ENCODE results near the gene PSORS1C2.

Gene PSORS1C2

DNA sequence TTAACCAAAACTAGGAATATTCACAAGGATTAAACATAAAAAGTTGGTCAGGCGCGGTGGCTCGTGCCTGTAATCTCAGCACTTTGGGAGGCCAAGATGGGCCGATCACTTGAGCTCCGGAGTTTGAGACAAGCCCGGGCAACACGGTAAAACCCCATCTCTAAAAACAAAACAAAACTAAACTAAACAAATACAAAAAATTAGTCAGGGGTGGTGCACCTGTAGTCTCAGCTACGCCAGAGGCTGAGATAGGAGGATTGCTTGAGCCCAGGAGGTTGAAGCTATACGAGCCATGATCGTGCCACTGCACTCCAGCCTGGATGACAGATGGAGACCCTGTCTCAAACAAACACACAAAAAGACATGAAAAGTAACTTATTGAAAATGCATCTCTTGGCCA lies 3.2 kb downstream of the PSORS1C2 start:
- DNase-seq: no peak

DNA sequence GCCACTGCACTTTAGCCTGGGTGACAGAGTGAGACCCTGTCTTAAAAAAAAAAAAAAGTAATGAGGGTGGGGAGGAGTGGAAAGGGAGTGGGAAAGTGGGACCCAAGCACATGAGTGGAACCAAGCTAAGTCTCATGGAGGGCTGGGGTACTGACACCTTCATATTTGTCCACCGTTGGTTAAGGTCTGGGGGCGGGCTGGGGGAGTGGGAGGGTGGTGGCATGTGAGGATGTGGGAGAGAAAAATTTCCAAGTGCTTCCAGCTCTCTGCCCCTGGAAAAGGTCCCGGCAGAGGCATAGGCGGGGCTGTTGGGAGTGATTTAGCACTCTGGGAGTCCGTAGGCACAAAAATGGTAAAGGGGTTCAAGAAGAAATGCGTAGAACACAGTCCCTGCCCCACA lies 6.1 kb downstream of the PSORS1C2 start:
- no peak for DNase-seq

DNA sequence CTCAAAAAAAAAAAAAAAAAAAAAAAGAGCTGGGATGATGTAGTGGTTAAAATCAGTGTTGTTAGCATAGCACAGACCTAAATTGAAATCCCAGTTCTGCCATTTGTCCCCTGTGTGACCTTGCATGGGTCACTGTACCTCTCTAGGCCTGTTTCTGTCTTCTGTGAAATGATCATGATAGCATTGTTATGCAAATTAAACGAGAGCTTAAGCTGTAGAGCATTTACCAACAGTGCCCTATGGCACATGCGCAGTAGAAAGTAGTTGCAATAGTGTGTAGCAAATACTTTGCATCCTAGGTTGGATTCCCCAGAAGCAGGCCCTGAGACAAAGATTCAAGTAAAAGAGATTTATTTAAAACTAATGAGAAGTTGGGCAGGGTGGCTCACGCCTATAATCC lies 7.3 kb downstream of the PSORS1C2 start:
- no peak for DNase-seq

DNA sequence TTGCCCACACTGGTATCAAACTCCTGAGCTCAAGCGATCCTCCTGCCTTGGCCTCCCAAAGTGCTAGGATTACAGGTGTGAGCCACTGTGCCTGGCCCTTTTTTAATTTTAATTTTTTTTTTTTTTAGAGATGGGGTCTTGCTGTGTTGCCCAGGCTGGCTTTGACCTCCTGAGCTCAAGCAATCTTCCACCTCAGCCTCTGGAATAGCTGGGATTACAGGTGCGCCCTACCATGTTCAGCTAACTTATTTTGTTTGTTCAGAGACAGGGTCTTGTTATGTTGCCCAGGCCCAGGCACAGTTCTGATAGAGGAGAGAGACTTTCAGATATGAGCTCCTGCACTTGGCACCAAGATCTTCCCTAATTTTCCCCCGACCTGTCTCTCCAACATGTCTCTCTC lies 8.1 kb downstream of the PSORS1C2 start:
- no peak for DNase-seq

DNA sequence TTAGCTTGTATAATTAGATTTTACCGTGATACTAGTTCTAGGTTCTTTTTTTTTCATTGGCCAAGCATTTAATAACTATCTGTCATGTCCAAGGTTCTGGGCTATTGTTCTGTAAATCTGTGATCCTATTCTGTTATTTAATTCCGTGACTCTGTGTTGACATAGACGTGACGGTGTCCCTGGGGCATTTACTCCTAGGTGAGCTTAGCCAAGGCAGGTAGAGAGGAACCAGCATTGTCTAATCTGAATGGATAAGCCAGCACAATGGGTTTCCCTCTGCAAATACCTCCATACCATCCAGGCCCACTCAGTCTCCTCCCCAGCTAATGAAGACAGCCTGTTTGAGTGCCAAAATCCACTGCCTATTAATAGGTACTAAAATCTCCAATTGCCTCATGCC lies 9.7 kb downstream of the PSORS1C2 start:
- DNase-seq: no peak

DNA sequence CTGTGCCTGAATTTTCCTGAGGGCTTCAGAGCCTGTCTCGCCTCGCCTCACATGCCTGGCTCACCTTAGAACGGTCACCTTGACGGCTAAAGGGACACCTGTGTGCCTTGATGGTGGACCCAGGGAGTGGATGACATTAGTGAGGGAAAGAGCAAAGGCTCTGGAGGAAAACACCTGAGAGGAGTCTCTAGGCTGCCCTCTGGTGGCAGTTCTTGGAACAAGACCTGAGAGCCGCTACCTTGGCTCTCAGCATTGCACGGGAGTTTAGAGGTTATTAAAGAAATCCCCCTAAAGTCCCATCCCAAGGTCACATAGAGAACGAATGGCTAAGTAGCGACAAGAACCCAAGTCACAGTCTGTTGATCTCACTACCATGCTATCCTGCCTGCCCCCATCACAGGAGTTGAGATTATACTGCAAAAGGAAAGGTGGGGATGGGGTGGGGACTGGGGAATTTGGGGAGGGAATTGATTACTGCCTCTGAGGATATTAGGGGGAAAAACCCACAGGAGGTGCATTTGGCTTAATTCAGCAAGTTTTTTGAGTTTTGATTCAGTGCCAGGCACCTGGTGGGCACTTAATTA lies 10.7 kb downstream of the PSORS1C2 start:
- no peak for DNase-seq

DNA sequence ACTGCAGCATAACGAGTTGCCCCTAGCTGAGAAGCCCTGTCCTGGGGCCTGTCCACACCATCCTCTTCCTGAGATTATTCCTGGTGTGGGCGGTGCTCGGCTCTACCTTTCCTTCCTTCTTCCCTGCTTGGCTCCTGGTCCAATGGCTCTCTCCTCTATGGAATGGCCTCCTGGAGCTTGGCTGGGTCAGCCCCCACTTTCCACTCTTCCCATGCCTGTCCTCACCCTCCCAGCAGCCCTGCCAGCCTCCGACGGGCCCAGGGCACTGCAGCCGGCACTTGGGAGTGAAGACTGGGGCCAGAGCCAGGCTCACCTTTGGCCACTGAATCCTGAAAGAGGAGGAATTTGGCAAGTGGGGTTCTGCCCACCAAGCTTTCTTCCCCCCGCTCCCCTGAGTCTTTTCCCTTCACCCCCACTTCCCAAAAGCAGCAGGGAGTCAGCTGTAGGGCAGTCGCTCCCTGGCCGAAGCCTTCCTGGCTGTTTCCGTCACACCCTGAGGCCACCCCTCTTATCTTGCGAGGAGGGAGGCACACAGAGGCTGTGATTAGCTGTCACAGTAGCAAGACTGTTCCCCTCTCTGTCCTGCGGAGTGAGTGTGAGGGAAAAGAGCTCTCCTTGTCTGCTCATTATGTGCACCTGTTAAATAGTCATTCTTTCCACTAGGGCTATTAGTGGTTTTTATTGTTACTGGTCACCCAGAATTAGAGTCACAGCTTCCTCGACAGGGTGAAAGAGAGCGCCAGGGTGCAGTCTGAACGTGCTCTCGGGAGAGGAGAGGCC lies 12.3 kb downstream of the PSORS1C2 start:
- no peak for DNase-seq

DNA sequence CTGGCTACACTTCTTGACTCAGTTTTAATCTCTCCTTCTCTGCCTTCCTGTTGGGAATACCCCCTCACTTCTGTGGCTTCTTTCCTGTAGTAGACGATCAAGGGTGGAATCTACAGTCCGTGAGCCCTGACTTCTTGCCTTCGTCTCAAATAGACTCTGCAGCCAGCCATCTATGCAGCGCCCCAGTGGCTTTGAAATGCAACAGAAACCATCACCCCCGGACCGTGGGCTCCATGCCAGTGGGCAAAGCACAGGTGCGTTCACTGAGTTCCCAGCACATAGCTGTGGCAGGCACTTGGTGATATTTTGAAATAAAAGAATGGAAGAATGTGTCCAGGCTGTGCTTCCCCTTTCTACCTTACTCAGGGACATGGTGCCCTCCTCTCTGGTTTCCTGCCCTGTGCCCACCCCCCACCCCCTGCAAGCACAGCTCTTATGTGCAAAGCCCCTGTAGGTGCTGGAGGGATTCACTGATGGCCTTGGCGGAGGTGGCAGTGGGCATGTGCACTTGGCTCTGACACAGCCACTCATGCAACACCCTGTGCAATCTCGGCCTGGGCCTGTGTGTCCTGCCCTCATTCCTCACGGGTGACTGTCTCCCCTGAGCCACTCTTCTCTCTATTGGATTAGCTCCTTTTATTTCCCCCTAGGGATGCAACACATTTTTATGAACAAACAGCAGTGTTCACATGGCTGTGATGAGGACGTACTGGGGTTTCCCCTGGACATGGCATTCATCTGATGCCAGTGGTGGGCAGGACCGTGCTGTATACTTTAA lies 13.1 kb downstream of the PSORS1C2 start:
- no peak for DNase-seq

DNA sequence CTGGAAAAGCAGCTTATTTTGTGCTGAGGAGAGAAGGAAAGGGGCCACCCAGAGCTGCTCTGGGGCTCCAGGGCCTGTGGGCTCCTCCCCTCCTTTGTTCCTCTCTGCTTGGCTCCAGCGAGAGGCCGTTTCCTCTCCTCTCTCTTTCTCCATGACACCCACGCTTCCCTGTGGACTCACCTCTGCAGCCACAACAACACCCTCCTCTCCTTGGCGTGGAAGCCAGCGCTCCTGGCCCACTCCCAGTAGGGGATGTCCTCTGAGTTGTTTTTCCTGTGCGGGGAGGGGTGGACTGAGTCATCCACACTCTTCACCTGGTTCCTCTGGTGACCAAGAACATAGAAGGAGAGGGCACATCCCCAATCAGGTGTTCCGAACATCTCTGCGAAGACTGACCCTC lies 13.7 kb downstream of the PSORS1C2 start:
- DNase-seq: no peak

DNA sequence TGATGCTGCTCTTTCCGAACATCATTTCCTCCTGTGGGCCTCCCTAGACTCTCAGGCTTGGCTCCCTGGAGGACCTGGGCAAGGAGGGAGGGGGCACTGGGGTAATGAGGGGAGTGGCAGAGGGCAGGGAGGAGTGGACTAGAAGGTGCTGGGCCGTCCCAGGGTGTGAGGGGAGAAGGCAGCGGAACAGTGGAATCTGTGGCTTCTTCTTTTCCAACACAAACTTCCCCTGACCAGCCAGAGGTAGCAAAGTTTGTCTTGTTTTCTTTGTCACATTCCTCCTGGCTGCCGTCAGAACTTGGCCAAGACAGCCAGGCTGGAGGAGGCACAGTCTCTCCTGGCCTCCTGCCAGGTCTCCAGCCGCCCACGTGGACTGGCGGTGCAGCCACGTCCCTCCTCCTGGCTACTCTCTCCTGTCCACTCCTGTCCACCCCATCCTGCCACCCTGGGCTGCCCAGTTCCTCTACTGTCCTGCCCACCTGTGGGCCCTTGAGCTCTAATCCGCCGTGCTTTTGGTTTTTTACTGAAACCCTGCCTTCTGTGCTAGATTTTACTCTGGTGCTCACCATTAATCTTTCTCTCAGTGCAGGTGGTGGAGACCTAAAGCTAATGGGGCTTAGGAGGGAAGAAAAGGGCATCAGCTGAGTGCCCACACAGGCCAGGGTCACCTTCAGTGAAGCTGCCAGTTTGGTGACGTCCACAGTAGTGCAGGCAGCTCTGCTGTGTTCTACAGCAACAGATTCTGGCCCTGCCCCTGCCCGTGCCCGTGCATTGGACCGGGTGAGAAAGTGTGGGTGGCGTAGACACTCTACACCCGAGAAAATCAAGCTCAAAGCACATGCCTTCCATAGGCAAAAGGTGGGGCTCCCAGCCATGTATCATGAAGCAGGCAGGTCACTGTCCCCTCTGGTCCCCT lies 15.8 kb downstream of the PSORS1C2 start:
- DNase-seq: no peak

DNA sequence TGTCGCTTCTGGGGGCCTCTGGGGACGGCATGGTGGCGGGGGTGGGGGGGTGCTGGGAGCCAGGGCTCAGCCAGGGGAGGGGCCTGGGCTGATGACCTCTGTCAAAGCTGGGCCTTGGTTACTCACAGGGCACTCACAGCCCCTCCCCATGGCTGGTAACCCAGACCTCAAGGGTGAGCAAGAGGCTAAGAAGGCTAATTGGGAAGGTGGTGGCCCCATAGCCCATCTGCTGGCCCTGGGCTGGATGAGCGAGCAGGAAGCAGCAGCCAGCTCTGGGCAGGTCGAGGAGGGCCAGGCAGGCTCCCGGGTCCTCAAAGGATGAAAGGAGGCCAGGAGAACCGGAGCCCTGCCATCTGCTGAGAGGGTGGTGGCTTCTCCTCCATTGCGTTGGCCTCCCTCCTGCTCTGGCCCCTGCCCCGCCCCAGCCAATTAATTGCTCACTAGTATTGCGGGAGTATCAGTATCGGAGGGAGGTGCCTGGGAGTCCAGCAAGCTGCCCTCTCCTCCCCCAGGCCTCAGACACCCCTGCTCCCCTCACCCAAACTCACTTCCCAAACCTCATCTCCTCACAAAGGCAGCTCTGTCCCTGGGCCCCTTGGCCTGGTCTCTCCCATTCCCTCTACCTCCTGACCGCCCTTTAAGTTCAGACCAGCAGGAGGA lies 17.6 kb downstream of the PSORS1C2 start:
- no peak for DNase-seq

DNA sequence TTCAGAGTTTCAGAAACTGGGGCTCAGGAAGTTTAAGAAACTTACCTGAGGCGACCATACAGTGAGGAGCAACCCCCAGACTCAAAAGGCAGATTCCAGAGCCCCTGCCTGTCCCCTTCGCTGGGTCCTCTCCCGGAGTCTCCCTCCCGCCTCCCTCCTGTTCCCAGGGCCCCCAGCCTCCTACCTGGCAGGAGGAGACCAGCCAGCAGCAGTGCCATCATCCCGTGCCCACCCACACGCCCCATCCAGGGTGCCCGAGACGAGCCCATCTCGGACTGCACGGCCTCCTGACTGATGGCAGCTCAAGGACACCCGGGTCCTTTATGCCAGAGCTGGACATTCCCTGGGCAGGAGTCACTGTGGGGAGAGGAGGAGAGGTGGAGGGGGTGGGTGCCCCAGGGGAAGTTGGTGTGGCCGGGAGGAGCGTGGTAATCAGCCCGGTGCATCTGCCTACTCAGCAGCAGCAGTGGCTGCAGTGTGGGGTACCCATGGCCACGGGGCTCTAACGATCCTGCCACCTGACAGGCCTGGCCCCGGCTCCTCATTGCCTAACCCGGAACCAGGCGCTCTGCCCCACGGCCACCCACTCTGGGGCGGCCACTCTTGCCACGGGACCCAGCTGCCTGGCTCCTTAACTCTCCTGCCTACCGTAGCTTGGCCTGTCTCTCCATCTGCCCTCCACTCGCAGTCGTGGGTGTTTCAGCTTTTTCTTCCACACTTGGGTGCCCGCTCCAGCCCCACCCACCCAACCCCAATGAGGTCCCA lies 18.5 kb downstream of the PSORS1C2 start, which contains the start of gene CDSN:
TSS of gene CDSN (minus strand) at position 296 of the 765 bp plus-strand sequence. CDS start at position 269, 27 bp downstream.
- DNase-seq: no peak

DNA sequence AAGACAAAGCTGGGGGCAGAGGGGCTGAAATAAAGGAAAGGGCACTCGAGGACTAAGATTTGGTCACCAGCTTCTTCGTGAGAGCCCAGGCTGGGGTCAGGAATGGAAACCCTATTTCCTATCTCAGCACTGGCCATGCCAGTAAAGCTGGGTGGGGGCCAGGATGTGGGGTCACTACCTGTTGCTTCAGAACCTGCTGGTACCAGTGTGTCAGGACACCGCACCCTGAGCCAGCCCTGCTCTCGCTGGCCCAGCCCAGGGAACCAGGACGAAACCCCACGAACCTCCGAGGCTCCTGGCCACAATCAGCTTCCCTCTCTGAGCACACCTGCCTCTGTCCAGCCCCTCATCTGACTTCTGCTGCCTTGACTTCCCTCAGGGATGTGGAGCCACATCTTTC lies 20.7 kb downstream of the PSORS1C2 start:
- DNase-seq: no peak

DNA sequence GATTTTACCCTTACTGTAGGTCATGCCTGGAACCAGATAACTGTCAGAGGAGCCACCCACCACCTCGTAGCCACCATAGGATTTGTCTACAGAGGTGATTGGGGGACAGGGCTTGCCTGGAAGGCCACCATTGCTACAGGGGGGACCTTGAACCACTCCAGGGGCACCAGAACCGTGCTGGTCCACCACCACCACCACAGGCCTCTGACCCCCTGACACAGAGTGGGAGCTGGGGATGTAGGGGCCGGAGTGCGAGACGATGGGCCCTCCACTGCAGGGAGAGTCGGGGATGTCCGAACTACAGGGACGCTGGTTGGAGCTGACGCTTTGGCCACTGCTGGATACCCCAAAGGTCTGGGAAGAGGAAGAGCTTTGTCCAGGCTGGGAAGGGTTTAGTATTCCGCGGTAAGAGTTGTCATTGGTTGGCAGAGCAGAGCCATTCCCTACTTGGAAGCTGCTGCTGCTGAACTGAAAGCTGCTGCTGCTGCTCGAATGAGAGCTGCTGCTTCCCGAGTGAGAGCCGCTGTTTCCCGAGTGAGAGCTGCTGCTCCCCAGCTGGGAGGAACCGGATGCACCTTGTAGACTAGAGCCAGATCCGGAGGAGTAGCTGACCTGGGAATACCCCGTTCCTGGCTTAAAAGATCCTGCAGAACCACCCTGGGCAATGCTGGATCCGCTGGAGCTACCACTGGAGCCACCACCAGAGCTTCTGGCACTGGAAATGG lies 22.0 kb downstream of the PSORS1C2 start:
- no peak for DNase-seq

DNA sequence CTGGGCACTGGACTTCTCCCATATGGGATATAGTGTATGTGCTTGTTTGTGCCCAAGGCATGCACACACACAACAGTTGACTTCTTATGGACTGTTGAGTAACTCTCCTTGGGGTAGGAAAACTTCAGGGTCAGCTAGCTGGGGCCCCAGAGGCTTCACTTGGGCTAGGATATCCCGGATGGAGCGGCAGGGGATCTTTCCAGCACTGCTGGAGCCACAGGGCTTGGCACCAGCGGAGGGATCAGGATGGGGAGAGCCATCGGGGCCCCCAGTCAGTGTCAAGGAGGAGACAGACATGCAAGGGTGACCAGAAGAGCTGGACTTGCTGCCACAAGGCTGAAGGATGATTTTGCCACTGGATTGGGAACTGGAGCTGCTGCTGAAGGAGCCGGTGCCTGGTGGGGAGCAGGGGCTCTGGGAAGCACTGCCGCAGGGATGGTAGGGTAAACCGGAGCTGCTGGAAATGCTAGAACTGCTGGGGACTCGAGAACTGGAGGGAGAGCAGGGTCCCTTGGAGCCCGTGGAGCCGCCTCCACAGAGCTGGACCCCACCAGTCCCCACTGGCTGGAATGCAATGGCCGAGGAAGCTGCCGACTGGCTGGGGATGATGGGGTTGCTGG lies 22.8 kb downstream of the PSORS1C2 start:
- no peak for DNase-seq

DNA sequence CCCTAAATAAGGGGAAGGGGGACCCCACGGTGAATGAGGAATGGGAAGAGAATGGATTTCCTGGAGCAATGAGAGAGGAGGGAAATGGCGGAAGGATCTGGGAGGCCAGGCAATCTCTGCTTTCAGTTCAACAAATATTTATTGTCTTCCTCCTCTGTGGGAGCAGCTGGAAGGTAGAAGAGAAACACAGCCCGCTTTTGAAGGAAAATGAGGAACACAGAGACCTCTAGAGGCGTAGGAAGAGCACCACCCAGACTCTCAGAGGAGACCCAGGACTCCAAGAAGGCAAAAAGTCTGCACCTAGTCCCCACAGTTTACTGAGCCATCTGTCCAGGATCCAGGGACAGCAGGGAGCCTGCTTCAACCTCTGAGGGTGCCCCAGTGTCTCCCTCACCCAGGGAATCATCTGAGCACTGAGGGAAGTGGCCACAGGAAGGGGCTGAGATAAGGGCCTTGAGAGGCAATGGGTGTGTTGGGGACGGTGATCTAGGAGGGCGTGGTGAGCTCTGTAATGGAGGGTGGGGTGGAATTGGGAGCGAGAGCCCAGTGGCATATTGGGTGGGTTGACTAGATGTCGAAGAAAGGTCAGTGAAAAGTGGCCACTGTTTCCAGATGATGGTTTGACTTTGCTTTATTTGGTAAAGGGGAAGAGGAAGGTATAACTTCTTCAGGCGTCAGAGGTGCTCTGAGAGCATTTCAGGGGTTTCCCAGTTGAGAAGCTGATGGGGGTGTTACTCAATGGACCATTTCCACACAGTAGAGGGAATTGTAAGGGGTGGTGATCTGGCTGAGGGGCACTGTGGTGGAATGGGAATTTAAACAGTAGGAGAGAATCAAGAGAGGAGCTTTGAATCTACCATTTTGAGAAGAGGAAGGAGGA lies 23.7 kb downstream of the PSORS1C2 start:
- DNase-seq: no peak

DNA sequence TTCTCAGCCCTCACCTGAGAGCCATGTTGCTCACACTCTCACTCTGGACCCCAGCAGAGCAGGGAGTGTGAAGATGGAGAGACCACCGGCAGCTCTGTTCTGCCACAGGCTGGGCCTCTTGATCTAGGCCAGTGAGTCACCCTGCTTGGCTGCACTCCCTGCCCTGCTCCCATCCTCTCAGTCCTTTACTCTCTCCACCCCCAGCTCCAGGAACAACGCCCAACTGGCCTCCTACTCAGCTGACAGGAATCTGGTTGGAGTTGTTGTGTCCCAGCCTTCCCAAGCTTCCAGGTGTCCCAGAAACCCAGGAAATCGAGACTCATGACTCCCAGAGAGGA lies 24.4 kb downstream of the PSORS1C2 start, which contains the start of gene PSORS1C1:
TSS of gene PSORS1C1 (plus strand) at position 260 of the 338 bp plus-strand sequence. CDS start 14,833 bp downstream, outside the sequence.
- DNase-seq: no peak

DNA sequence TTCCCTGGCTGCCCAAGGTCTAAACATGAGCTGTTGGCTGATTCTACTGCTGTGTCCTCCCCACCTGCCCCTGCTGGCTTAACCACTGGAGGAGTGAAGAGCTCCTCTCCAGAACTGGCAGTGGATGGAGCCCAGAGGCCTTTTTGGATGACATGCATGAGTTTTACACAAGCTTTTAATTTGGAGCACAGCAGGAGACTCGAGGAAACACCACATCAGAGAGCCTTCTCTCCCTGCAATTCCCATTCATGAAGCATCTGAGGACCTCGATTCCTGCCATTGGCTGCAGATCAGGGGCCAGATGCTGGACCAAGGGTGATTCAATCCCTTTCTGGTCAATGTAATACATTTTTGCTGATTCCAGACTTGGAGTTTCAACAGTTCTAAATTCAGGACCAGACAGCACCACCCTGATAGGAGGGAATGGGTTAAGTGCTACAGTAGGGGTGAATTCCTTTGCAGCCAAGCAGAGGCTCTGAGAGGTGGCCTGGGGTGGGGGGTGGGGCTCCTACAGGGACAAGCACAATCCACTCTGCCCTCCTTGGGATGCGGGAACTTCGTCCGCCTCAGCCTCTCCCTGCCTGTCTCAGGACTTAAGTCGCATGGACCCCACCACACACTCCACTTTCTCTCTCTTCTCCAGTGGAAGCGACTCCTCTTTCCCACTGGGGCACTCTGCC lies 24.9 kb downstream of the PSORS1C2 start:
- no peak for DNase-seq

DNA sequence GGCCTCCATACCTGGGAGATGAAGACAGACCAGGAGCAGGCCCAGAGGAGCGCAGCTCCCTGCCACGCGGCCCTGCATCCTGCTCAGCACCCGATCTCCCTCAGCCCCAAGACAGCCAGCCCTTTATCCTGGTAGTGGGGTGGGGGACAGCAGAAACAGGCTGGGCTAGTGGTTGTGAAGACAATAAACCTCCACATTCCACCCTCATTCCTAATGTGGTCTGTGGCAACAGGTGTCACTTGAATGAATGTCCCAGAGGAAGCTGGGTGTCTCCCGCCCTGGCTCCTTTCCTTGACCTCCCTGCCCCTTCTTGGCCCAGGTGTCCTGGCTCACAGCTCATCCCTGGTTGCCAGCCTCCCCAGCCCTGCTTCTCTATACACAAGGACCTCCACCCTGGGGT lies 26.4 kb downstream of the PSORS1C2 start, which contains the start of gene C6orf15:
TSS of gene C6orf15 (minus strand) at position 98 of the 400 bp plus-strand sequence. CDS start at position 78, 20 bp downstream.
- DNase-seq: no peak
